Neural progenitor cell (in vitro differentiated cells): Measurements from ENCODE around the gene DIPK1B. TPM values are rescaled to one million over a fixed set of nuclear protein-coding genes. Genes with fewer than 3 reads are reported as not detected.

ENCODE experiments used
- DNase-seq: peaks from one replicate; pipeline ENCODE4 v3.0.0-alpha.2; 2016; ENCODE audit warnings: low spot score
- H2AFZ ChIP-seq: fragments of 200-600 bp; sonication (generic); replicated peaks from 2 replicates; pipeline ENCODE4 v1.6.1; 2016; ENCODE audit warnings: antibody characterized with exemption
- H3F3A ChIP-seq: fragments of 200-600 bp; sonication (generic); 2 replicates; pipeline ENCODE4 v1.6.1; 2016; ENCODE audit warnings: antibody characterized with exemption, low read depth
- H3K27ac ChIP-seq: fragments of 200-600 bp; sonication (generic); 2 replicates; pipeline ENCODE4 v1.5.1; 2016; ENCODE audit warnings: mild to moderate bottlenecking
- H3K27me3 ChIP-seq: fragments of 200-600 bp; sonication (generic); 2 replicates; pipeline ENCODE4 v1.6.1; 2016; ENCODE audit warnings: mild to moderate bottlenecking, moderate library complexity
- H3K36me3 ChIP-seq: fragments of 200-600 bp; sonication (generic); 2 replicates; pipeline ENCODE4 v1.5.1; 2016
- H3K4me1 ChIP-seq: fragments of 200-600 bp; sonication (generic); 2 replicates; pipeline ENCODE4 v1.6.1; 2016; ENCODE audit warnings: mixed run types
- H3K4me2 ChIP-seq: fragments of 200-600 bp; sonication (generic); 2 replicates; pipeline ENCODE4 v1.6.1; 2016
- H3K4me3 ChIP-seq: fragments of 200-600 bp; sonication (generic); 2 replicates; pipeline ENCODE4 v1.5.1; 2016
- H3K79me2 ChIP-seq: fragments of 200-600 bp; sonication (generic); 2 replicates; pipeline ENCODE4 v1.6.1; 2016; ENCODE audit warnings: low read depth
- H3K9ac ChIP-seq: fragments of 200-600 bp; sonication (generic); 2 replicates; pipeline ENCODE4 v1.6.1; 2016
- H3K9me3 ChIP-seq: fragments of 200-600 bp; sonication (generic); 2 replicates; pipeline ENCODE4 v1.5.1; 2016; ENCODE audit warnings: low read depth
- H4K20me1 ChIP-seq: fragments of 200-600 bp; sonication (generic); 2 replicates; pipeline ENCODE4 v1.6.1; 2016; ENCODE audit warnings: low read depth
- H3K27ac Mint-ChIP-seq: 3 replicates; pipeline ENCODE4 v1.8.0; 2021; ENCODE audit warnings: mixed read lengths
- H3K27me3 Mint-ChIP-seq: 2 replicates; pipeline ENCODE4 v1.8.0; 2022; ENCODE audit warnings: low read depth, mild to moderate bottlenecking, inconsistent platforms, moderate library complexity, mixed read lengths; ENCODE audit not compliant: insufficient read depth
- H3K36me3 Mint-ChIP-seq: 3 replicates; pipeline ENCODE4 v1.8.0; 2021; ENCODE audit warnings: mixed read lengths
- H3K4me1 Mint-ChIP-seq: 3 replicates; pipeline ENCODE4 v1.8.0; 2021; ENCODE audit warnings: mixed read lengths
- H3K4me3 Mint-ChIP-seq: 3 replicates; pipeline ENCODE4 v1.8.0; 2021; ENCODE audit warnings: mild to moderate bottlenecking, moderate library complexity, mixed read lengths
- H3K9me3 Mint-ChIP-seq: 3 replicates; pipeline ENCODE4 v1.8.0; 2020; ENCODE audit warnings: mixed read lengths
- CTCF ChIP-seq: fragments of 200-600 bp; sonication (generic); IDR thresholded peaks from 2 replicates; pipeline ENCODE4 v1.5.1; 2017; ENCODE audit warnings: antibody characterized with exemption, mild to moderate bottlenecking
- EZH2 ChIP-seq: fragments of 200-600 bp; sonication (generic); IDR thresholded peaks from 2 replicates; pipeline ENCODE4 v1.6.1; 2017; ENCODE audit warnings: antibody characterized with exemption, mild to moderate bottlenecking, moderate library complexity
- EZH2phosphoT487 ChIP-seq: fragments of 200-600 bp; sonication (generic); IDR thresholded peaks from 2 replicates; pipeline ENCODE4 v1.6.1; 2017; ENCODE audit warnings: antibody characterized with exemption
- total RNA-seq: library from RNA; depleted of rRNA; stranded (reverse); fragments of >200 nt; gene quantifications from 2 replicates; pipeline ENCODE4 v1.2.3, GENCODE V29; 2015; ENCODE audit warnings: low replicate concordance

Gene DIPK1B
- total RNA-seq, 1 donor from 2014 or later = 11.8 TPM

- TF ChIP-seq EZH2phosphoT487 = no peak
- no peak for TF ChIP-seq CTCF
- no peak for TF ChIP-seq EZH2
- Mint-ChIP-seq H3K9me3 (peaks cover 7% of the 10 kb centered on the region), H3K36me3 (no peaks in the 10 kb centered on the region), H3K4me1 (no peaks in the 10 kb centered on the region), H3K4me3 (no peak overlapping the region), H3K27ac (no peak overlapping the region), H3K27me3 (peaks cover 4% of the 10 kb centered on the region)
- Histone ChIP-seq H3K79me2 (no peaks in the 10 kb centered on the region), H3K4me3 (no peak overlapping the region), H3K27me3 (peaks cover 6% of the 10 kb centered on the region), H3K4me1 (peaks cover 11% of the 10 kb centered on the region), H3K4me2 (no peak overlapping the region), H3F3A (no peaks in the 10 kb centered on the region), H3K9ac (no peak overlapping the region), H3K9me3 (no peaks in the 10 kb centered on the region), H3K27ac (no peak overlapping the region), H3K36me3 (no peaks in the 10 kb centered on the region), H2AFZ (no peak overlapping the region), H4K20me1 (no peaks in the 10 kb centered on the region)
- DNase-seq = no peak
Measured at GRCh38 chr9:136746621-136747020, 34.2 kb downstream of the DIPK1B start.

GRCh38 chr9:136747161-136748060, 35.0 kb downstream of the DIPK1B start:
- Histone ChIP-seq H3K4me1 (peaks cover 5% of the 10 kb centered on the region), H3K9ac (no peak overlapping the region), H3K4me3 (no peak overlapping the region), H3K36me3 (no peaks in the 10 kb centered on the region), H3K27ac (no peak overlapping the region), H3F3A (no peaks in the 10 kb centered on the region), H3K4me2 (no peak overlapping the region), H3K9me3 (no peaks in the 10 kb centered on the region), H2AFZ (no peak overlapping the region), H4K20me1 (no peaks in the 10 kb centered on the region), H3K27me3 (no peaks in the 10 kb centered on the region), H3K79me2 (no peaks in the 10 kb centered on the region)
- TF ChIP-seq EZH2phosphoT487 (no peak), CTCF (no peak), EZH2 (no peak)
- DNase-seq = no peak
- Mint-ChIP-seq H3K27ac (peak overlapping the region; percentile 81), H3K9me3 (peaks cover 10% of the 10 kb centered on the region), H3K36me3 (no peaks in the 10 kb centered on the region), H3K4me3 (peak overlapping the region; percentile 24), H3K27me3 (peaks cover 5% of the 10 kb centered on the region), H3K4me1 (no peaks in the 10 kb centered on the region)

DNA sequence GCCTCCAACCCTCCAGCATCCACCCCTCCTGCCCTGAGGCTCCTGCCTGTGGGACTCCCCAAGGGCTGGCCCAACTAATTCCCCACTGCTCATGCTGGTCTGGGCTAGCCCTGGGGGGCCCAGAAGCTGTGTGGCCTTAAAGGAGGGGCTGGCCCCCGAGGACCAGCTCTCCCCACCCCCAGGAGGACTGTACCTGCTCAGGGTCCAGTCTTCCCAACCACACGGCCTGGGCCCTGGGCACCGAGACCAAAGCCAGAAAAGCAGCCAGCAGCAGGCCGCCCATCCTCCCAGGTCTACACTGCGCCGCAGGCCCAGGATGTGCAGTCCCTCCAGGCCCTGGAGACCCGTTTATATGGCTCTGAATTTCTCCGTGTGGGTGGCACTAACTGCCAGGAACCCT, 35.8 kb downstream of the DIPK1B start, which contains the start of gene LCN6:
Gene LCN6, minus strand, starts transcription at position 325 of the 400 bp plus-strand sequence. Its CDS starts 42 bp downstream, at position 283.
- peaks cover 6% of the 10 kb centered on the region for H3K27me3 Mint-ChIP-seq

More for the DNA sequence above, 35.8 kb downstream of the DIPK1B start, which contains the start of gene LCN6:
- Histone ChIP-seq H3K4me3 (no peak within 1 kb of the TSS), H3K36me3 (no peaks in the 10 kb centered on the region), H3K9ac (no peak within 1 kb of the TSS), H3F3A (no peaks in the 10 kb centered on the region), H3K27ac (no peak within 1 kb of the TSS), H2AFZ (no peak within 1 kb of the TSS), H3K9me3 (no peaks in the 10 kb centered on the region), H4K20me1 (no peaks in the 10 kb centered on the region), H3K27me3 (no peaks in the 10 kb centered on the region), H3K79me2 (no peaks in the 10 kb centered on the region), H3K4me1 (no peaks in the 10 kb centered on the region), H3K4me2 (no peak within 1 kb of the TSS)
- TF ChIP-seq EZH2 = no peak
- no peak for TF ChIP-seq EZH2phosphoT487
- no peak for TF ChIP-seq CTCF
- Mint-ChIP-seq H3K27ac (no peak within 1 kb of the TSS), H3K4me1 (no peaks in the 10 kb centered on the region), H3K9me3 (peaks cover 10% of the 10 kb centered on the region), H3K4me3 (no peak within 1 kb of the TSS), H3K36me3 (no peaks in the 10 kb centered on the region)
- no peak for DNase-seq
